Loucy (cell line): ENCODE results near the gene NANOS1.
"Not testable (repeated sequence)": the region's sequence is repeated elsewhere in the genome, so short reads cannot be mapped to it uniquely, and the experiment has no call there.

Experiments used
- H2AFZ ChIP-seq: fragments of 200-600 bp; sonication (generic); 2 replicates; pipeline ENCODE4 v1.6.0; 2016; ENCODE audit warnings: antibody characterized with exemption, mild to moderate bottlenecking, low read length, moderate library complexity
- H3F3A ChIP-seq: fragments of 200-600 bp; 2 replicates; pipeline ENCODE4 v1.6.0; 2016; ENCODE audit warnings: antibody characterized with exemption, low read depth, mild to moderate bottlenecking
- H3K27me3 ChIP-seq: fragments of 200-600 bp; sonication (generic); 2 replicates; pipeline ENCODE4 v1.6.1; 2014; ENCODE audit warnings: low read length, mild to moderate bottlenecking; ENCODE audit not compliant: insufficient read depth, poor library complexity, severe bottlenecking
- H3K36me3 ChIP-seq: fragments of 200-600 bp; sonication (generic); 2 replicates; pipeline ENCODE4 v1.6.1; 2016; ENCODE audit warnings: low read length; ENCODE audit not compliant: insufficient read depth
- H3K4me1 ChIP-seq: fragments of 200-600 bp; sonication (generic); 2 replicates; pipeline ENCODE4 v1.5.1; 2014; ENCODE audit warnings: low read length, mild to moderate bottlenecking; ENCODE audit not compliant: insufficient read depth, poor library complexity, severe bottlenecking
- H3K4me2 ChIP-seq: fragments of 200-600 bp; sonication (generic); 2 replicates; pipeline ENCODE4 v1.6.0; 2014; ENCODE audit warnings: antibody characterized with exemption, low read length, low read depth, mild to moderate bottlenecking; ENCODE audit not compliant: poor library complexity, severe bottlenecking
- H3K4me3 ChIP-seq: fragments of 200-600 bp; sonication (generic); 2 replicates; pipeline ENCODE4 v1.5.1; 2014; ENCODE audit warnings: low read length, mild to moderate bottlenecking, mixed read lengths; ENCODE audit not compliant: poor library complexity, severe bottlenecking
- H3K79me2 ChIP-seq: fragments of 200-600 bp; sonication (generic); 2 replicates; pipeline ENCODE4 v1.6.1; 2014; ENCODE audit warnings: low read length; ENCODE audit not compliant: insufficient read depth
- H3K9ac ChIP-seq: fragments of 200-600 bp; sonication (generic); 2 replicates; pipeline ENCODE4 v1.6.0; 2014; ENCODE audit warnings: mild to moderate bottlenecking, low read depth, low read length, moderate library complexity; ENCODE audit not compliant: poor library complexity, severe bottlenecking
- H3K9me2 ChIP-seq: fragments of 200-600 bp; sonication (generic); replicated peaks from 2 replicates; pipeline ENCODE4 v1.6.1; 2016; ENCODE audit warnings: low read depth, low read length, mixed read lengths
- H3K9me3 ChIP-seq: fragments of 200-600 bp; sonication (generic); 2 replicates; pipeline ENCODE4 v1.6.1; 2014; ENCODE audit warnings: mild to moderate bottlenecking, antibody characterized with exemption, low read length, low read depth; ENCODE audit not compliant: insufficient read depth
- H4K20me1 ChIP-seq: fragments of 200-600 bp; sonication (generic); 2 replicates; pipeline ENCODE4 v1.6.0; 2014; ENCODE audit warnings: antibody characterized with exemption, low read length, mild to moderate bottlenecking; ENCODE audit not compliant: insufficient read depth, poor library complexity, severe bottlenecking
- CTCF ChIP-seq: fragments of 200-600 bp; sonication (generic); conservative IDR thresholded peaks from 2 replicates; pipeline ENCODE4 v1.5.1; 2014; ENCODE audit warnings: mild to moderate bottlenecking, antibody characterized with exemption, low read length
- EZH2phosphoT487 ChIP-seq: fragments of 200-600 bp; IDR thresholded peaks from 2 replicates; pipeline ENCODE4 v1.6.1; 2018; ENCODE audit warnings: antibody characterized with exemption, mild to moderate bottlenecking, moderate library complexity, borderline replicate concordance

NANOS1 gene

GRCh38 chr10:119025336-119025735 lies 4.2 kb upstream of the NANOS1 start:
- H3F3A ChIP-seq: no peaks in the 10 kb centered on the region
- H3K4me1 ChIP-seq: no peaks in the 10 kb centered on the region
- no peaks in the 10 kb centered on the region for H3K36me3 ChIP-seq
- no peaks in the 10 kb centered on the region for H3K27me3 ChIP-seq
- H3K9ac ChIP-seq: no peak overlapping the region
- H4K20me1 ChIP-seq: no peaks in the 10 kb centered on the region
- H3K79me2 ChIP-seq: no peaks in the 10 kb centered on the region
- no peaks in the 10 kb centered on the region for H3K9me2 ChIP-seq
- TF ChIP-seq EZH2phosphoT487 (no peak), CTCF (no peak)
- no peak overlapping the region for H3K4me3 ChIP-seq
- no peaks in the 10 kb centered on the region for H3K9me3 ChIP-seq
- H3K4me2 ChIP-seq: no peak overlapping the region
- H2AFZ ChIP-seq: no peak overlapping the region

- Histone ChIP-seq H3K9ac (no peak overlapping the region), H3K79me2 (no peaks in the 10 kb centered on the region), H3K4me1 (no peaks in the 10 kb centered on the region), H3K4me3 (no peak overlapping the region), H3K36me3 (no peaks in the 10 kb centered on the region), H2AFZ (no peak overlapping the region), H3K27me3 (no peaks in the 10 kb centered on the region), H3F3A (no peaks in the 10 kb centered on the region), H3K4me2 (no peak overlapping the region), H4K20me1 (no peaks in the 10 kb centered on the region), H3K9me3 (no peaks in the 10 kb centered on the region), H3K9me2 (no peaks in the 10 kb centered on the region)
- TF ChIP-seq CTCF: no peak
- no peak for TF ChIP-seq EZH2phosphoT487
These were observed 3.7 kb upstream of the NANOS1 start for GRCh38 chr10:119025776-119026175.

GRCh38 chr10:119026301-119027110 lies 3.0 kb upstream of the NANOS1 start:
- H3K4me1 ChIP-seq: no peaks in the 10 kb centered on the region
- no peaks in the 10 kb centered on the region for H3K79me2 ChIP-seq
- H3K4me2 ChIP-seq: no peak overlapping the region
- no peaks in the 10 kb centered on the region for H3K27me3 ChIP-seq
- no peak overlapping the region for H2AFZ ChIP-seq
- H3K4me3 ChIP-seq: no peak overlapping the region
- H3K36me3 ChIP-seq: no peaks in the 10 kb centered on the region
- H3K9me3 ChIP-seq: no peaks in the 10 kb centered on the region
- no peak overlapping the region for H3K9ac ChIP-seq
- peaks cover 5% of the 10 kb centered on the region; the same call in 1 of the 2 replicates for H3F3A ChIP-seq
- no peaks in the 10 kb centered on the region for H3K9me2 ChIP-seq
- no peak for TF ChIP-seq CTCF
- TF ChIP-seq EZH2phosphoT487: no peak
- no peaks in the 10 kb centered on the region for H4K20me1 ChIP-seq

- H3K4me2 ChIP-seq, H3K27me3 ChIP-seq, H3K9ac ChIP-seq, H3K9me2 ChIP-seq, H4K20me1 ChIP-seq, H3F3A ChIP-seq, H3K9me3 ChIP-seq, H3K79me2 ChIP-seq, H2AFZ ChIP-seq, H3K4me3 ChIP-seq, H3K4me1 ChIP-seq: not testable (repeated sequence)
- H3K36me3 ChIP-seq: peaks cover 12% of the 10 kb centered on the region
These were observed 1.0 kb upstream of the NANOS1 start for GRCh38 chr10:119028445-119028899.
